Heart left ventricle (tissue), 16 donors: Measurements from ENCODE around the gene ASIC1. TPM values are rescaled to one million over a fixed set of nuclear protein-coding genes. Genes with fewer than 3 reads are reported as not detected.

Experiments used
- ATAC-seq, 4 donors: fragments of 200-7000 bp; cut with Tn5 transposase; one replicate each; pipeline ENCODE4 v1.9.1; 2020 to 2022; ENCODE audit warnings: moderate library complexity in 4 of 4, mild to moderate bottlenecking in 3 of 4, moderate number of reproducible peaks in 1 of 4
- DNase-seq, 5 donors: peaks; one replicate each; pipeline ENCODE4 v3.0.0-alpha.2; 2020
- H3K27ac ChIP-seq, 12 donors: fragments of 200-600 bp; sonication (generic) in 4 of 12; one replicate each; pipeline versions ENCODE4 v1.5.0 to v1.8.0; 2016 to 2022; ENCODE audit warnings: mild to moderate bottlenecking in 2 of 12
- H3K27me3 ChIP-seq, 9 donors: fragments of 200-600 bp; sonication (generic) in 2 of 9; one replicate each; pipeline versions ENCODE4 v1.5.1 to v1.8.0; 2016 to 2022; ENCODE audit warnings: mild to moderate bottlenecking in 3 of 9
- H3K36me3 ChIP-seq, 9 donors: fragments of 200-600 bp; sonication (generic) in 2 of 9; one replicate each; pipeline versions ENCODE4 v1.5.0 to v1.8.0; 2018 to 2022; ENCODE audit warnings: mild to moderate bottlenecking in 2 of 9
- H3K4me1 ChIP-seq, 12 donors: fragments of 200-600 bp; sonication (generic) in 4 of 12; one replicate each; pipeline versions ENCODE4 v1.5.0 to v1.8.0; 2016 to 2022; ENCODE audit warnings: mild to moderate bottlenecking in 3 of 12
- H3K4me3 ChIP-seq, 12 donors: fragments of 200-600 bp; sonication (generic) in 4 of 12; one replicate each; pipeline versions ENCODE4 v1.5.0 to v1.8.0; 2017 to 2022; ENCODE audit warnings: mild to moderate bottlenecking in 9 of 12, moderate library complexity in 4 of 12
- H3K9me3 ChIP-seq, 12 donors: fragments of 200-600 bp; sonication (generic) in 4 of 12; one replicate each; pipeline versions ENCODE4 v1.5.0 to v1.8.0; 2016 to 2022; ENCODE audit warnings: mild to moderate bottlenecking in 1 of 12
- POLR2A ChIP-seq, 2 donors: fragments of 450-650 bp; IDR thresholded peaks; one replicate each; pipeline ENCODE4 v1.6.1; 2017; ENCODE audit warnings: antibody characterized with exemption in 2 of 2, mild to moderate bottlenecking in 2 of 2, moderate library complexity in 2 of 2
- WGBS, 4 donors: extraction: QIAGEN DNeasy Blood & Tissue Kit in 2 of 4; methylation state at CpG; one replicate each; pipeline versions ENCODE4 v1.1.5 to v1.1.7; 2013 to 2018; 5-methylcytosine and 5-hydroxymethylcytosine counted together
- intact Hi-C, 10 donors: fragments of 100-400 bp; cut with DNase I; formaldehyde crosslinking; loops; one replicate each; pipeline versions ENCODE4 v1.11.1 to v1.14.2; 2022
- polyA plus RNA-seq, 2 donors: library from polyadenylated mRNA; stranded (reverse); fragments of 200-250 nt; gene quantifications; one replicate each; pipeline ENCODE4 v1.2.3, GENCODE V29; 2013
- total RNA-seq, 9 donors: library from RNA; depleted of rRNA in 2 of 9; stranded (reverse); fragments of >200 nt in 2 of 9; fragmentation: NEBNext Ultra II Directional in 3 of 9; extraction: Animal tissue kit (Norgen Biotek cat#: 25700) in 3 of 9; gene quantifications; one replicate each; pipeline versions ENCODE4 v1.1.0 to v1.2.4, GENCODE V29; 2016 to 2023
- TF ChIP-seq, protein P1 (sequence below), 12 donors: fragments of 200-600 bp; sonication (generic) in 4 of 12; IDR thresholded peaks; one replicate each; pipeline versions ENCODE4 v1.5.0 to v1.8.0; 2018 to 2022; ENCODE audit warnings: antibody characterized with exemption in 12 of 12, mild to moderate bottlenecking in 5 of 12
- donor health status: ischemic (EF 13 %, LVEDD 7.1; RV severe dilation, severe dysfunction).
- donor health status: healthy with polysubstance abuse.
- donor health status: DM: no; HTN: yes; CAD: no.
- donor health status: DM: no; HTN: no; CAD: no.
- donor health status: ischemic (EF 25% LVEDD 6.9; RV normal size, moderate dysfunction).
- donor health status: ischemic (EF 25% LVEDD 5.7; RV mildly dilated, moderate dysfunction).
- donor health status: healthy.
- donor health status: DM: yes; HTN: yes; CAD: no.
- donor health status: ischemic (EF 35%, LVEDD 5.7; RV mildly dilated, moderate dysfunction).
- donor health status: nonischemic (EF 11% LVEDD 7.7; RV severe dilation, severe dysfunction).
- donor health status: DM: yes; HTN: yes; CAD: no.
- donor health status: PGD.
- donor health status: ischemic (EF 29% LVEDD 5.4; RV normal size, mild dysfunction).
- donor health status: nonischemic (EF 23%, LVEDD 6.1; RV moderate dilation, normal function).

ASIC1 gene
- total and polyA plus RNA-seq, 11 donors, result 0.31 to 1.8 (median 0.71) TPM

DNA sequence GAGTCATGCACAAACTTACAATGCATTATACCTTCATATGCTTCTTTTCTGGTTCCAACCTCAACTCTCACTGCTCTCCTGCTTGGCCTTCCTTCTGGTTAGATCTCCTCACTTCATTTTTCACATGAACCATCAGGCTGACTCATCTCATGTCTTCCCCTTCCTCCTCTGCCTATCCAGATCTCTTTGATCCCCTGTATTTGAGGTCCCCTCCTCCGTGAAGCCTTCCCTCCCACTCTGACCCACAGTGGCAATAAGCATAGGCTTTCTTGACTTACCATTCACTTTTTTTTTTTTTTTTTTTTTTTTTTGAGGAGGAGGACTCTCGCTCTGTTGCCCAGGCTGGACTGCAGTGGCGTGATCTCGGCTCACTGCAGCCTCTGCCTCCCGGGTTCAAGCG, 14.7 kb upstream of the ASIC1 start:
- no peak overlapping the region for H3K27ac ChIP-seq
- 86 to 91% (median 87%) methylated on average over 6 of the region's 6 CpGs for WGBS, 4 donors
- no peak for ATAC-seq
- no peaks in the 10 kb centered on the region for H3K27me3 ChIP-seq
- intact Hi-C loops, result no loop called here
- peaks cover 0 to 5% (median 0%) of the 10 kb centered on the region in 12 donors for H3K4me1 ChIP-seq
- H3K36me3 ChIP-seq, result no peaks in the 10 kb centered on the region
- H3K9me3 ChIP-seq, result no peaks in the 10 kb centered on the region
- no peak for TF ChIP-seq POLR2A (IDR thresholded peaks at IDR 0.05)
- TF ChIP-seq, protein P1, sequence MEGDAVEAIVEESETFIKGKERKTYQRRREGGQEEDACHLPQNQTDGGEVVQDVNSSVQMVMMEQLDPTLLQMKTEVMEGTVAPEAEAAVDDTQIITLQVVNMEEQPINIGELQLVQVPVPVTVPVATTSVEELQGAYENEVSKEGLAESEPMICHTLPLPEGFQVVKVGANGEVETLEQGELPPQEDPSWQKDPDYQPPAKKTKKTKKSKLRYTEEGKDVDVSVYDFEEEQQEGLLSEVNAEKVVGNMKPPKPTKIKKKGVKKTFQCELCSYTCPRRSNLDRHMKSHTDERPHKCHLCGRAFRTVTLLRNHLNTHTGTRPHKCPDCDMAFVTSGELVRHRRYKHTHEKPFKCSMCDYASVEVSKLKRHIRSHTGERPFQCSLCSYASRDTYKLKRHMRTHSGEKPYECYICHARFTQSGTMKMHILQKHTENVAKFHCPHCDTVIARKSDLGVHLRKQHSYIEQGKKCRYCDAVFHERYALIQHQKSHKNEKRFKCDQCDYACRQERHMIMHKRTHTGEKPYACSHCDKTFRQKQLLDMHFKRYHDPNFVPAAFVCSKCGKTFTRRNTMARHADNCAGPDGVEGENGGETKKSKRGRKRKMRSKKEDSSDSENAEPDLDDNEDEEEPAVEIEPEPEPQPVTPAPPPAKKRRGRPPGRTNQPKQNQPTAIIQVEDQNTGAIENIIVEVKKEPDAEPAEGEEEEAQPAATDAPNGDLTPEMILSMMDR (IDR thresholded peaks at IDR 0.05), result no peak
- no peak for DNase-seq
- H3K4me3 ChIP-seq, result no peak overlapping the region

DNA sequence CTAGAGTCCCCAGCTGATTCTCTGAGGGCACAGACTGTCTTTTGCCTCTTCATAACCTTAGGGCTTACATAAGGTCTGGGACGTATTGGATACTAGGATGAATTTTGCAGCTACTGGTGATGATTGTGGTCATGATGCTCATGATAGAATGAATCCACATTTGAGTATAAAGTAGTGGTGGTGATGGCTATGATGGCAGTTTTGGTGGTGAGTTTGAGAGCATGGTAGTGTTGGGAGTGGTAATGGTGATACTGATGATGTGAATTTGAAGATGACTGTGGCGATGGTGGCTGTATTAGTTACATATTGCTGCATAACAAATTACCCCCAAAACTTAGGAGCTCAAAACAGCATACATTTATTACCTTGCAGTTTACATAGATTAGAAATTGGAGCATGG, 14.1 kb upstream of the ASIC1 start:
- H3K27me3 ChIP-seq, result no peaks in the 10 kb centered on the region

DNA sequence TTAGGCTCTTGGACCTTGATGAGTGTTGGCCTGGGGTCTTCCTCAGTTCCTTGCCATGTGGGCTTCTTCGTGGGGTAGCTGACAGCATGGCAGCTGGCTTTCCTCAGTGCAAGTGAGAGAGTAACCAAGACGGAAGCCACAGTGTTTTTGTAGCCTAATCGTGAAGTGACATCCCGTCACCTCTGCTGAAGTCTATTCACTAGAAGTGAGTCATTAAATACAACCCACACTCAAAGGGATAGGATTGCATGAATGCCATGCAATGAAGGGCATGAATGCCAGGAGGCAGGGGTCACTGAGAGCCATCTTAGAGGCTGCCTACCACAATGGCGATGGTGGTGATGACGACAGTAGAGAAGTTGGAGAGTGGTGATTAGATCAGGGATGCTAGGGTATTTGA, 13.5 kb upstream of the ASIC1 start:
- no peak for DNase-seq
- TF ChIP-seq POLR2A (IDR thresholded peaks at IDR 0.05), result no peak
- TF ChIP-seq, protein P1 (IDR thresholded peaks at IDR 0.05), result no peak
- WGBS, 4 donors, result 73 to 80% (median 77%) methylated on average over 6 of the region's 6 CpGs

More for the DNA sequence above, 14.1 kb upstream of the ASIC1 start:
- H3K4me3 ChIP-seq, result no peak overlapping the region
- H3K27ac ChIP-seq, result no peak overlapping the region
- no peaks in the 10 kb centered on the region for H3K9me3 ChIP-seq
- H3K36me3 ChIP-seq, result no peaks in the 10 kb centered on the region
- no peak for ATAC-seq
- DNase-seq, result no peak
- H3K4me1 ChIP-seq, result peaks cover 0 to 5% (median 0%) of the 10 kb centered on the region in 12 donors
- 79 to 93% (median 90%) methylated on average over 2 of the region's 2 CpGs for WGBS, 4 donors
- TF ChIP-seq, protein P1 (IDR thresholded peaks at IDR 0.05), result no peak
- no peak for TF ChIP-seq POLR2A (IDR thresholded peaks at IDR 0.05)
- intact Hi-C loops, result no loop called here

DNA sequence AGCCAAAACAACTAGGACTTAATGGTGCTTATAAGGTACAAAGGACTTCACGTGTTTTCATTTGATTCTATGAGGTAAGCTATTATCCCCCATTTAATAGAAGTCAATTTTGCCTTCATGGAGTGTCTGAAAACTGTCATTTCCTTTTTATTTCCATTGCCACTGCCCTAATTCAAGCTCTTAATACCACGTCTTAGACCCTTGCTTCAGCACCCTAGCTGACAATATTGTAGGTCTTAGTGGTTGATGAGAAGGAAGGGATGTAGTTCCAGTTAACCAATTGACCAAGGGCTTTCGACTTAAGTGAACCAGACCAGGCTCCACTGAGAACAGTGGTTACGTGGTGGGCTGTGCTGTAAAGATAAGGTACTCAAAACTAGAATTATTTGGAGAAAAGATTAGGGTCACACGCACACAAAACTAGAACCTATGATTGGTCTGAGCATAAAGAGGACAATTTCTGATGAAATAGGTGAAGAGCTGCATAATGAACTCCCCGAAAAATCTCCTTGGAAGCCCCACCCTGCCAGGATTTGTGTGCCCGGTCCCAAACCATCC, 9.6 kb upstream of the ASIC1 start:
- Histone ChIP-seq H3K27ac (no peak overlapping the region), H3K36me3 (no peaks in the 10 kb centered on the region), H3K27me3 (peaks cover 0 to 6% (median 0%) of the 10 kb centered on the region in 9 donors), H3K4me1 (peaks cover 0 to 16% (median 4%) of the 10 kb centered on the region in 12 donors), H3K9me3 (no peaks in the 10 kb centered on the region), H3K4me3 (no peak overlapping the region)
- TF ChIP-seq, protein P1 (IDR thresholded peaks at IDR 0.05), result no peak
- TF ChIP-seq POLR2A (IDR thresholded peaks at IDR 0.05), result no peak
- WGBS, 4 donors, result 90 to 94% (median 92%) methylated on average over 7 of the region's 7 CpGs
- intact Hi-C loops, result no loop called here
- DNase-seq (no peak), ATAC-seq (no peak)

More for the DNA sequence above, 13.5 kb upstream of the ASIC1 start:
- ATAC-seq, result no peak
- Histone ChIP-seq H3K27ac (no peak overlapping the region), H3K27me3 (peaks cover 0 to 4% (median 0%) of the 10 kb centered on the region in 9 donors), H3K9me3 (no peaks in the 10 kb centered on the region), H3K4me3 (no peak overlapping the region), H3K36me3 (no peaks in the 10 kb centered on the region), H3K4me1 (peaks cover 0 to 5% (median 0%) of the 10 kb centered on the region in 12 donors)
- intact Hi-C loops, result no loop called here
